ENCODE measurements around the gene AQR.

DNA sequence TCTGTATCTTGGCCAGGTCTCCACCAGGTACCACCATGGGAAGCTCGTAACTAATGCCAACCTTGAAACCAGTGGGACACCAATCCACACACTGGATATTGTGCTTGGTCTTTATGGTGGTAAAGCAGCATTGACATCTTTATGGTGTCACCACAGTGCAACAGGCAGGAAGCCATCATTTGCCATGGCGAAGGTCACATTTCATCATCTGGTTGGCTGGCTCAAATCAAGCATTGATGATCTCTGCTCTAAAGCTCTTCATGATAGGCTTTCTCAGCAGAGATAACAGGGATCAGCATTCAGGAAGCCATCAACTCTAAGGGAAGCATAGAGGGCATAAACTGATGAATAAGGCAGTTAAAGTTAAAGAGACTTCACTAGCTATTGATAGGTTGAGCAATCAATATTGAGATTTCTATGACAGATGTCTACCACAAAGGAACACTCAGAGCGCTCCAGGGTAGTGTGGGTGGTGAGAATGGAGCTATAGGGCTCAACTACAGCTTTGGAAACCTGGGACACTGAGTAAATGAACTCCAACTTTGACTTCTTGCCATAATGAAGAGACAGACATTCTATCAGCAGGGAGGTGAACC, 120.1 kb downstream of the AQR start:
- TF ChIP-seq POLR2A (IDR thresholded peaks at IDR 0.05; ENCODE audit: low read length) (no peak), GATA1 (IDR thresholded peaks at IDR 0.05; ENCODE audit: low read depth, low read length) (no peak)

Measured in erythroblast (primary cell).